ENCODE measurements around the gene PROC. TPM values are rescaled to one million over a fixed set of nuclear protein-coding genes. Genes with fewer than 3 reads are reported as not detected.

The PROC gene
- total and polyA plus RNA-seq, 2 of the 4 experiments (the other 2 are of a cell fraction): 0.07 TPM; not detected in 1

DNA sequence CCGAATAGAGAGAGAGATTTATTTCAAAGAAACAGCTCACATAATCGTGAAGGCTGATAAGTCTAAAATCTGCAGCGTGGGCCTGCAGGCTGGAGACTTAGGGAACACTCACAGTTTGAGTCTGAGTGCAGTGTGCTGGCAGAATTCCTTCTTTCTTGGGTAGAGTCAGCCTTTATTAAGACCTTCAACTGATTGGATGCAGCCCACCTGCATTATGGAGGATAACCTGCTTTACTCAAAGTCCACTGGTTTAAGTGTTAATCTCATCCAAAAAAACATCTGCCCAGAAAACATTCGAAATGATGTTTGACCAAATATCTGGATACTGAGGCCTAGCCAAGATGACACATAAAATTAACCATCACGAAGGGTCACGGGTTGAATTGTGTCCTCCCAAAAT is 16.3 kb downstream of the PROC start:
- Histone ChIP-seq H2BK5ac (ENCODE audit: low read depth, low read length, poor library complexity, severe bottlenecking) (no peak overlapping the region), H3K18ac (ENCODE audit: low read depth, low read length) (no peak overlapping the region), H2AK9ac (replicated peaks; ENCODE audit: low read depth, low read length, poor library complexity) (no peak overlapping the region), H3K79me1 (ENCODE audit: low read depth in 1 of 2, low read length in 2 of 2) (no peaks in the 10 kb centered on the region), H4K91ac (ENCODE audit: insufficient read depth, low read depth, low read length) (no peak overlapping the region), H2AK5ac (ENCODE audit: low read depth, low read length) (no peak overlapping the region), H3K9me1 (ENCODE audit: insufficient read depth, low read length) (no peaks in the 10 kb centered on the region), H3K9ac (ENCODE audit: low read depth, low read length) (no peak overlapping the region), H2AFZ (replicated peaks; ENCODE audit: low read length, poor library complexity) (no peak overlapping the region), H3K27ac (ENCODE audit: insufficient read depth, low read length) (no peak overlapping the region), H3K23ac (ENCODE audit: low read depth, low read length) (no peak overlapping the region), H4K8ac (ENCODE audit: low read depth in 2 of 2, low read length in 2 of 2) (no peak overlapping the region), H3K56ac (ENCODE audit: extremely low read depth, insufficient read depth, low read length) (no peak overlapping the region), H3K4me3 (ENCODE audit: insufficient read depth, low read depth, low read length) (no peak overlapping the region), H4K20me1 (ENCODE audit: insufficient read depth, low read length) (no peaks in the 10 kb centered on the region), H3K14ac (replicated peaks; ENCODE audit: low read depth, low read length) (no peak overlapping the region), H2BK20ac (ENCODE audit: low read depth, low read length) (no peak overlapping the region), H3K4me1 (ENCODE audit: control insufficient read depth, insufficient read depth, low read length) (no peaks in the 10 kb centered on the region), H3K4ac (ENCODE audit: low read depth, low read length) (no peak overlapping the region), H3K27me3 (ENCODE audit: control insufficient read depth, insufficient read depth, low read length) (no peaks in the 10 kb centered on the region; the same call in 1 of the 2 replicates), H2BK15ac (ENCODE audit: low read depth, low read length) (no peak overlapping the region), H3K4me2 (ENCODE audit: low read depth, low read length) (no peak overlapping the region), H2BK120ac (ENCODE audit: low read depth, low read length) (no peak overlapping the region), H4K5ac (ENCODE audit: low read depth, low read length) (no peak overlapping the region), H3K36me3 (ENCODE audit: control insufficient read depth, insufficient read depth, low read length) (no peaks in the 10 kb centered on the region), H3K9me3 (ENCODE audit: control insufficient read depth, insufficient read depth, low read length) (peaks cover under 1% of the 10 kb centered on the region; the same call in 1 of the 2 replicates)
- intact Hi-C loops (cut with micrococcal nuclease) (no loop called here), dilution Hi-C loops (cut with HindIII; ENCODE audit: low sequenced_read_pairs, unreplicated experiment) (no loop called here), in situ Hi-C loops (cut with MboI; ENCODE audit: low sequenced_read_pairs) (no loop called here)
- CTCF ChIA-PET: interaction anchor here (0.7 kb wide), 1 partner anchor 700 kb away, joined by 3 read pairs; no protein-coding TSS in a partner anchor
- no CpG with 5 or more reads among the region's 6 CpGs for WGBS, 2 experiments (ENCODE audit: extremely low coverage in 2 of 2, insufficient read length in 1 of 2)
- no TSS peak for BruUV-seq (replicated peaks)
- POLR2A ChIA-PET (ENCODE audit: unreplicated experiment): no interaction called here
- DNase-seq (no peak), ATAC-seq (ENCODE audit: low read depth) (no peak)
- TF ChIP-seq MAZ (IDR thresholded peaks at IDR 0.05; ENCODE audit: borderline replicate concordance, low read depth, low read length): no peak
- no peak for TF ChIP-seq RAD21 (IDR thresholded peaks at IDR 0.05; ENCODE audit: low read length)
- no peak for TF ChIP-seq RCOR1 (IDR thresholded peaks at IDR 0.05; ENCODE audit: insufficient replicate concordance, low read length)
- TF ChIP-seq POLR2A (IDR thresholded peaks at IDR 0.05; ENCODE audit: low read depth, low read length): no peak
- TF ChIP-seq NFE2L2 (IDR thresholded peaks at IDR 0.05; ENCODE audit: low read depth, low read length): no peak

All from IMR-90 (cell line).